Right ventricle myocardium superior (tissue), 1 donor: Measurements from ENCODE around the gene CDKN2B-AS1. TPM values are rescaled to one million over a fixed set of nuclear protein-coding genes. Genes with fewer than 3 reads are reported as not detected.

Experiments
- ATAC-seq: fragments of 200-7000 bp; cut with Tn5 transposase; one replicate; pipeline ENCODE4 v1.9.1; 2020; ENCODE audit warnings: mild to moderate bottlenecking; ENCODE audit not compliant: poor library complexity
- DNase-seq: peaks from one replicate; pipeline ENCODE4 v3.0.0-alpha.2; 2020
- intact Hi-C: fragments of 100-400 bp; cut with DNase I; formaldehyde crosslinking; loops from one replicate; pipeline ENCODE4 v1.11.2; 2022
- total RNA-seq: library from RNA; stranded (reverse); fragmentation: NEBNext Ultra II Directional; extraction: Animal tissue kit (Norgen Biotek cat#: 25700); gene quantifications from one replicate; pipeline ENCODE4 v1.2.1, GENCODE V29; 2021
- donor health status: DM: no; HTN: yes; CAD: no; lungs with severe emphysema.

The CDKN2B-AS1 gene
- total RNA-seq, 1 donor from 2014 or later, result not detected

DNA sequence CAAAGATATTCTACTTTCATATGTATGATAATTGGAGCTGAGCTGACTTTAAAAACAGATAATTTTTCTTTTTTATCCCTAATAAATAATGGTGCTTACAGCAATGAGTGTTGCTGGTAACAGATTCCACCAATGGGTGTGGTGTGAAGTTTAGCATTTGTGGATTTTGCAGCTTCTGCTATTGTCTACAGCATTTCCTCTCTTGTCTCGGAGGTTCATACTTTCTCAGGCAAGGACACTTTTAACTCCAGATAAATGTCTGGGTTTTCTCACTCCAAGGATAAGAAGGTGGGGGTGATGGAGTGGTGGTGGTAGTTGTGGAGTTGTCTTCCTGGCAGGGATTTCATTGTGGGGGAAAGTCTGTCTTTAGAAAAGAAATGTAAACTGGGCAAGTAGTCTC, 134.5 kb downstream of the CDKN2B-AS1 start:
- DNase-seq (no peak), ATAC-seq (no peak)
- intact Hi-C loops, result no loop called here

DNA sequence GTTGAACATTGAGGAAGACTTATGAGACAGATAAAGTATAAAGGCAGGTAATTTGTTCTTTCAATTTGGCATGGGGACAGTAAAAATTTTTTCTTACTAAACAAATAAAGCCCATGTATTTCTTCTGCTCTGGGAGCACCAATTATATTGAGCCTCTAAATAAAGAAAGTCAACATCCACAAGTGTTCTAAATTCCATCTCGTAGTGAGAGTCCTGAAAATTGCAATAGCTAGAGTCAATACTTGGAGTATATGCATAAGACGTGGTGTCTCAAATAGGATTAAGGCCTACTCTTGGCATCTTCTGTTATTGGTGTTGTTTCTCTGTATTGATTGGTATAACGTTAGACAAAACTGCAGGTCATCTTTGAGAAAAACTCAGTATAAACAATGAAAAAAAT, 135.0 kb downstream of the CDKN2B-AS1 start:
- intact Hi-C loops, result no loop called here
- DNase-seq, result no peak
- ATAC-seq, result no peak

DNA sequence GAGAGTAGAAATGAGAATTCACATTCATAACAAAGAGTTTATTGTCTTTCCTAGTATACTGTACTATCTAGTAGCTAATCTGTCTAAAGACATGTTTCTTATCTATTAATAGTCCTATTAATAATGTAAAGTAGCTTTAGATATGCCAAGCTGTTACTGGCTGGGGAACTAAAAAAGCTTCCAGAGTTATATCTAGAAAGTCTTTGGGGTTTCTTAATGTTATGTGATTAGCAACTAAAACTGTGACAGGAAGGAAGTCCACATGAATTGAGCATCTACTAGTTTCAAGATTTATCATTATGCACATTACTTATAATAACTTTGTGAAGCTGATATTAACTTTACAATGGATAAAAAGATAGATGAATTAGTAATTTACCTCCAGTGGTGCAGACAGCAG, 137.2 kb downstream of the CDKN2B-AS1 start:
- DNase-seq, result no peak
- intact Hi-C loops, result no loop called here
- ATAC-seq, result no peak

GRCh38 chr9:22134390-22134789, 139.8 kb downstream of the CDKN2B-AS1 start:
- ATAC-seq (no peak), DNase-seq (no peak)
- intact Hi-C loops, result no loop called here

DNA sequence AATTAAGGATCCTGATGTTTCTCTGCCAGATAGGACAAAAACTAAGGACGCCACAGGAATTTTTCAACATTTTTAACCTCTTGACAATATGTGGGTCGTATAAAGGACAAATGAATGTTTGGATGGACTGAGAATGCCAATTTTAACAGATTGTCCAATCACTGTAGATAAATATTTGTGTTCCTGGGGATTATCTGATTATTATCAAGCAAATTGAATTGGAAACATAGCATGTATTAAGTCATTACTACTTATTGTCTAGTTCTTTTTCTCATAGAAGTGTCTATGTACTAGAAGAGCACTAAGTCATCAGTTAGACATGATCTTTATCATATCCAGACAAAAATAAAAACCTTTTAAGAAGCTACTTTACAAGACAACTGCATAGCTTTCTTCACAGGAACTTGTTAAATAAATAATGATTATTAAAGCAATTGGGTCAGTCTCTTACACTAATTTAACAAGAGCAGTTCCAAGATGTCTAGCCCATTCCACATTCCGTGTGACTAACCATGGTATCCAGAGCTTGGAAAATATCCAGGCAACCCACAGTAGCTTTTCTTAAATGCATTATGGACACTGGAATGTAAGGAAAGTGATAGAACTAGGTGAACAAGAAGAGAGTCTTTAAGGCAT, 142.0 kb downstream of the CDKN2B-AS1 start:
- ATAC-seq, result no peak

DNA sequence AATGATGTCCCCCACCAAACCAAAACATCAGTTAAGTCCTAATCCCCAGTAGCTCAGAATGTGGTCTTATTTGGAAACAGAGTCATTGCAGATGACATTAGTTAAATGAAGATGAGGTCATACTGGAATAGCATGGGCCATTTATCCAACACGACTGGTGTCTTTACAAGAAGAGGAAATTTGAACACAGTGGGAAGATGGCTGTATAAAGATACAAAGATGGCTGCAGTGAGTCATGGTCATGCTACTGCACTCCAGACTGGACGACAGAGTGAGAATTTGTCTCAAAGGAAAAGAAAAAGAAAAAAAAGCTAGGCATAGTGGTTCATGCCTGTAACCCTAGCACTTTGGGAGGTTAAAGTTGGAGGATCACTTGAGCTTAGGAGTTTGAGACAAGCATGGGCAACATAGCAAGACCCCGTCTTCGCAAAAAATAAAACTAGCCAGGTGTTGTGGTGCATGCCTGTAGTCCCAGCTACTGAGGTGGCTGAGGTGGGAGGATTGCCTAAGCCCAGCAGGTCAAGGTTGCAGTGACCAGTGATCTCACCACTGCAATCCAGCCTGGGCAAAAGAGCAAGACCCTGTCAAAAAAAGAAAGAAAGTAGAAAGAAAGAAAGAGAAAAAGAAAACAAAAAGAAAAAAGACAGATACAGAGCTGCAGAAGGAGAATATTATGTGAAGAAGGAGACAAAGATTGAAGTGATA, 144.5 kb downstream of the CDKN2B-AS1 start:
- DNase-seq, result no peak
- intact Hi-C loops, result no loop called here
- no peak for ATAC-seq

More for the DNA sequence above, 142.0 kb downstream of the CDKN2B-AS1 start:
- intact Hi-C loops, result no loop called here
- DNase-seq, result no peak

GRCh38 chr9:22141908-22142307, 147.3 kb downstream of the CDKN2B-AS1 start:
- intact Hi-C loops, result no loop called here
- peak; percentile 94 for ATAC-seq
- DNase-seq, result peak; percentile 53

GRCh38 chr9:22142671-22143070, 148.1 kb downstream of the CDKN2B-AS1 start:
- no peak for DNase-seq
- no peak for ATAC-seq

DNA sequence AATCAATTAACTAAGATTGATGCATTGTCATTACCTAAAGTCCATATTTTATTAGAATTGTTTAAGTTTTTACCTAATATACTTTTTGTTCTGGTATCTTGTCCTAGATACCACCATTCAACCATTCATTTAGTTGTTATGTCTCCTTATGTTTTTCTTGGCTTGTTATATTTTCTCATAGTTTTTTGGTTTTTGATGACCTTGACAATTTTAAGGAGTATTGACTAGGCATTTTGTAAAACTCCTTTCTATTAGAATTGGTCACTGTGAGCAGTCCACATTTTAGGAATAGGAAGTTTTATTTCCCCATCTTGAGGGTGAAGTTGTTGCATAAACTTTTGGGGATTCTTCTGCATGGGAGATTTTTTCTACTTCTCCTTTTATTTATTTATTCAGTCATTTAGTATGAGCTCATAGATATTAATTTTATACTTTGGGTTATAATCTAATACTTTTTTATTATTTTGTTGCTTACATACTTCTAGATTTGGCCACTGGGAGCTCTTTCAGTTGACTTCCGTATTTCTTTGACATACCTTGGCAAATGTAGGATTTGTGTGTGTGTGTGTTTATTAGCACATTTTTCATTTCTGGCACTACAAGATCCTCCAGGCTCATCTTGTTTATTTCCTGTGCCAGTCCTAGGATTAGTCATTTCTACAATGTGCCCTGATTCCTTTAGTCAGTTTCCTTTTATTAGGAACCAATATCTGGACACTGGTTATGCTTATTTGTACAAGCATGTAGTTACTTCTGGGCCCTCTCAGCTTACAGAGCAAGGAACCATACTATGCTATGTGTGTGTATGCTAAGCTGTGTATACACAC, 149.4 kb downstream of the CDKN2B-AS1 start:
- intact Hi-C loops, result no loop called here
- no peak for DNase-seq
- no peak for ATAC-seq

More at GRCh38 chr9:22142671-22143070, 148.1 kb downstream of the CDKN2B-AS1 start:
- intact Hi-C loops, result no loop called here

GRCh38 chr9:22146604-22147003, 152.0 kb downstream of the CDKN2B-AS1 start:
- intact Hi-C loops, result no loop called here
- DNase-seq (no peak), ATAC-seq (no peak)

- intact Hi-C loops, result no loop called here
- DNase-seq, result no peak
- ATAC-seq, result no peak
Observed at GRCh38 chr9:22147813-22148527, 153.4 kb downstream of the CDKN2B-AS1 start.

GRCh38 chr9:22148528-22148875, 153.9 kb downstream of the CDKN2B-AS1 start:
- ATAC-seq, result no peak
- intact Hi-C loops, result no loop called here
- no peak for DNase-seq

DNA sequence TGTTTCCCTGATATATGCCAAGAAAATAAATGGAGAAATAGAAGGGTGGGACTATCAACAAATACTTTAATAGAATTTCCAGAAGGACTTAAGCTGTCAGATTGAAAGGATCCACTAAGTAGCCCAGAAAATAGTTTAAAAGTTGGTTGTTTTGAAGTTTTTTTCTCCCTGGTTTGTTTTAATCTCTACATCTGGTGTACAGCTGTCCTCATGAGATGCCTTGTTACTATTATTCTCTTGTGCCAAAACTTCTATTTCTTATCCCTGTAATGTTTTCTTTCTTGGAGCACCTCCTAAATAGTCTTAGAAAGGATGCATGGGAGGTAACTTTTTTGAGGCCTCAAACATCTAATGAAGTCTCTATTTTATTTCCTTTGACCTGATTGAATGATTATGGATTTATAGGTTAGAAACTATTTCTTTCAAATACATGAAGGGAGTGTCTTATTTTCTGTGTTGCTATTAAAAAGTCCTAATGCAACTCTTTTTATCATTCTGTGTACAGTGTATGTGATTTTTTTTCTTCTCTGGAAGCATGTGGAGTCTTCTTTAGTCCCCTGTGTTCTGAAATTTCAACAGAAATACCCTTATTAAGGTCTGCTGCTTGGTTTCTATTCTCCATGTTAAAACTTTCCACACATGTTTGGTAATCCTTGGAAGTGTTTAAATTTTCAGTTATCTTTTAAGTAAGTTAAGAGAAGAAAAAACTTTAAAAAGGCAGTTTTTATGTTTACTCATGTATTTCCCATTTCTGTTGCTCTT, 154.5 kb downstream of the CDKN2B-AS1 start:
- intact Hi-C loops, result no loop called here
- ATAC-seq, result peak; percentile 62

DNA sequence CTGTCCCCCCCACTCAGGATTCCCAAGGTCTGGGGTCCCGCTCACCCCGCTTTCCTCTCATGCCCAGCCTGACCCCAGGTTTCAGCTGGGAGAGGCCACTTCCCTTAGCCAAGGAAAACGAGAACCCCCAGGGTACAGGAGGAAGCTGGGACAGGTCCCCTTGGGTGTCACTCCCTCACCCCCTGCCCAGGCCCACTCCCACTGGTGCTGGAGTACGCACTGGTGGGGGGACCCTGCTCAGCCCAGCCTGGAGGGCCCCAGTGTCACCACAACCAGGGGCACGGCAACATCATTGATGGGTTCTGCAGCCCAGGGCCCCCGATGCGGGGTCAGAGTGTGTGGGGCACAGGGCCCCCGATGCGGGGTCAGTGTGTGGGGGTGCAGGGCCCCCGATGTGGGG, 159.5 kb downstream of the CDKN2B-AS1 start:
- intact Hi-C loops, result no loop called here
- ATAC-seq (no peak), DNase-seq (no peak)

More for the DNA sequence above, 154.5 kb downstream of the CDKN2B-AS1 start:
- no peak for DNase-seq

GRCh38 chr9:22156586-22156985, 162.0 kb downstream of the CDKN2B-AS1 start:
- DNase-seq, result no peak
- no peak for ATAC-seq
- intact Hi-C loops, result no loop called here

- ATAC-seq, result no peak
- no peak for DNase-seq
- intact Hi-C loops, result no loop called here
Observed at GRCh38 chr9:22157276-22157675, 162.7 kb downstream of the CDKN2B-AS1 start.

DNA sequence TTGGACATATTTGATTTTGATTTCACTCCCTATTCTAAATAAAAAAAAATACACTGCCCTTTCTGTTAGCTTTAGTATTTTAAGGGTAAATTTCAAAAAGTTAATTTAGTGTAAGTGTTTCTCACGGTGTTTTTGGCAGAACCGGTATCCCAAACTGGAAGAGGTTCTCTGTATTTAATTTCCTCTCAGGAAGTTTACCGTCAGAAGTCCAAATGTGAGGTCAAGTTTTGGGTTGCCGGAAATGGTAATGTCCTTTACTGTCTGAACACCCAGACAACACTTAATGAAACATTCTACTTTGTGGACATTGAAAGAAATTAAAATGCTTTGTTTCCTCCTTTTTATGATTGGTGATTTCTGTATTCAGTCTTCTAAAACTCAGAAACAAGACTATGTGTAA, 163.2 kb downstream of the CDKN2B-AS1 start:
- DNase-seq, result no peak
- ATAC-seq, result no peak
- intact Hi-C loops, result no loop called here

- no peak for DNase-seq
- intact Hi-C loops, result no loop called here
- ATAC-seq, result no peak
Observed at GRCh38 chr9:22158271-22158670, 163.7 kb downstream of the CDKN2B-AS1 start.
